Mucosa of rectum (tissue), 2 donors: ENCODE data around the gene SBK2.

Experiments
- H3K27ac ChIP-seq, 2 donors: one replicate each; pipeline ENCODE4 v1.7.0; 2013; ENCODE audit warnings: inconsistent platforms in 2 of 2, low read depth in 2 of 2, low read length in 2 of 2
- H3K27me3 ChIP-seq, 2 donors: one replicate each; pipeline ENCODE4 v1.7.0; 2013; ENCODE audit warnings: low read length in 2 of 2; ENCODE audit not compliant: control insufficient read depth in 2 of 2, insufficient read depth in 2 of 2
- H3K36me3 ChIP-seq, 2 donors: one replicate each; pipeline ENCODE4 v1.7.0; 2013; ENCODE audit warnings: low read length in 2 of 2; ENCODE audit not compliant: control insufficient read depth in 2 of 2, insufficient read depth in 2 of 2
- H3K4me1 ChIP-seq, 2 donors: one replicate each; pipeline ENCODE4 v1.7.0; 2013; ENCODE audit warnings: low read length in 2 of 2, mild to moderate bottlenecking in 1 of 2; ENCODE audit not compliant: control insufficient read depth in 2 of 2, insufficient read depth in 2 of 2
- H3K4me3 ChIP-seq, 2 donors: one replicate each; pipeline ENCODE4 v1.7.0; 2013; ENCODE audit warnings: low read length in 2 of 2
- H3K9ac ChIP-seq, 2 donors: one replicate each; pipeline ENCODE4 v1.7.0; 2013; ENCODE audit warnings: low read length in 2 of 2, low read depth in 1 of 2, mild to moderate bottlenecking in 1 of 2
- H3K9me3 ChIP-seq, 2 donors: one replicate each; pipeline ENCODE4 v1.7.0; 2013; ENCODE audit warnings: low read length in 2 of 2; ENCODE audit not compliant: control insufficient read depth in 2 of 2
- donor health status: healthy.
- donor health status: Normal muscosa, but diverticular disease.

SBK2 gene

GRCh38 chr19:55544776-55545439 is 8.0 kb upstream of the SBK2 start:
- H3K27me3 ChIP-seq = no peaks in the 10 kb centered on the region
- peaks cover under 1 to 7% of the 10 kb centered on the region in 2 donors for H3K4me1 ChIP-seq
- H3K36me3 ChIP-seq = no peaks in the 10 kb centered on the region
- no peak overlapping the region for H3K9ac ChIP-seq
- no peak overlapping the region for H3K27ac ChIP-seq
- no peaks in the 10 kb centered on the region for H3K9me3 ChIP-seq
- H3K4me3 ChIP-seq = no peak overlapping the region

GRCh38 chr19:55544014-55544413 is 7.1 kb upstream of the SBK2 start:
- H3K9me3 ChIP-seq = no peaks in the 10 kb centered on the region
- H3K36me3 ChIP-seq = no peaks in the 10 kb centered on the region
- no peak overlapping the region for H3K9ac ChIP-seq
- no peak overlapping the region for H3K27ac ChIP-seq
- H3K4me3 ChIP-seq = no peak overlapping the region
- H3K27me3 ChIP-seq = no peaks in the 10 kb centered on the region
- H3K4me1 ChIP-seq = peaks cover 0 to 2% of the 10 kb centered on the region in 2 donors

- Histone ChIP-seq H3K27ac (no peak overlapping the region), H3K9ac (no peak overlapping the region), H3K36me3 (no peaks in the 10 kb centered on the region), H3K9me3 (no peaks in the 10 kb centered on the region), H3K4me1 (peaks cover 0 to 2% of the 10 kb centered on the region in 2 donors), H3K27me3 (no peaks in the 10 kb centered on the region), H3K4me3 (no peak overlapping the region)
Observed at GRCh38 chr19:55543567-55543966, 6.6 kb upstream of the SBK2 start.

- Histone ChIP-seq H3K4me1 (peaks cover 0 to 2% of the 10 kb centered on the region in 2 donors), H3K9ac (no peak overlapping the region), H3K27ac (no peak overlapping the region), H3K36me3 (no peaks in the 10 kb centered on the region), H3K27me3 (no peaks in the 10 kb centered on the region), H3K4me3 (no peak overlapping the region), H3K9me3 (no peaks in the 10 kb centered on the region)
Observed at GRCh38 chr19:55542292-55542855, 5.4 kb upstream of the SBK2 start.

- Histone ChIP-seq H3K4me3 (no peak overlapping the region), H3K9ac (no peak overlapping the region), H3K9me3 (no peaks in the 10 kb centered on the region), H3K27me3 (no peaks in the 10 kb centered on the region), H3K4me1 (no peaks in the 10 kb centered on the region), H3K27ac (no peak overlapping the region), H3K36me3 (no peaks in the 10 kb centered on the region)
Observed at GRCh38 chr19:55541091-55541490, 4.2 kb upstream of the SBK2 start.

GRCh38 chr19:55540619-55541018 is 3.7 kb upstream of the SBK2 start:
- Histone ChIP-seq H3K36me3 (no peaks in the 10 kb centered on the region), H3K9me3 (no peaks in the 10 kb centered on the region), H3K9ac (no peak overlapping the region), H3K4me3 (no peak overlapping the region), H3K4me1 (no peaks in the 10 kb centered on the region), H3K27me3 (no peaks in the 10 kb centered on the region), H3K27ac (no peak overlapping the region)

GRCh38 chr19:55539090-55539984 is 2.4 kb upstream of the SBK2 start:
- H3K4me3 ChIP-seq = no peak overlapping the region
- no peaks in the 10 kb centered on the region for H3K4me1 ChIP-seq
- H3K9ac ChIP-seq = no peak overlapping the region
- H3K27me3 ChIP-seq = no peaks in the 10 kb centered on the region
- H3K9me3 ChIP-seq = no peaks in the 10 kb centered on the region
- H3K36me3 ChIP-seq = no peaks in the 10 kb centered on the region
- H3K27ac ChIP-seq = no peak overlapping the region

GRCh38 chr19:55538132-55538531 is 1.2 kb upstream of the SBK2 start:
- Histone ChIP-seq H3K4me1 (no peaks in the 10 kb centered on the region), H3K4me3 (no peak overlapping the region), H3K36me3 (no peaks in the 10 kb centered on the region), H3K9me3 (no peaks in the 10 kb centered on the region), H3K9ac (no peak overlapping the region), H3K27ac (no peak overlapping the region), H3K27me3 (no peaks in the 10 kb centered on the region)

- no peak overlapping the region for H3K27ac ChIP-seq
- H3K4me1 ChIP-seq = no peaks in the 10 kb centered on the region
- no peak overlapping the region for H3K9ac ChIP-seq
- H3K9me3 ChIP-seq = no peaks in the 10 kb centered on the region
- no peaks in the 10 kb centered on the region for H3K27me3 ChIP-seq
- H3K36me3 ChIP-seq = no peaks in the 10 kb centered on the region
- no peak overlapping the region for H3K4me3 ChIP-seq
Observed at GRCh38 chr19:55537741-55538111, 793 bp upstream of the SBK2 start.

GRCh38 chr19:55536366-55536765 is 567 bp downstream of the SBK2 start:
- Histone ChIP-seq H3K4me1 (no peaks in the 10 kb centered on the region), H3K9ac (no peak overlapping the region), H3K9me3 (no peaks in the 10 kb centered on the region), H3K36me3 (no peaks in the 10 kb centered on the region), H3K27me3 (no peaks in the 10 kb centered on the region), H3K4me3 (no peak overlapping the region), H3K27ac (no peak overlapping the region)
